ENCODE data around the gene CD320.

The CD320 gene

DNA sequence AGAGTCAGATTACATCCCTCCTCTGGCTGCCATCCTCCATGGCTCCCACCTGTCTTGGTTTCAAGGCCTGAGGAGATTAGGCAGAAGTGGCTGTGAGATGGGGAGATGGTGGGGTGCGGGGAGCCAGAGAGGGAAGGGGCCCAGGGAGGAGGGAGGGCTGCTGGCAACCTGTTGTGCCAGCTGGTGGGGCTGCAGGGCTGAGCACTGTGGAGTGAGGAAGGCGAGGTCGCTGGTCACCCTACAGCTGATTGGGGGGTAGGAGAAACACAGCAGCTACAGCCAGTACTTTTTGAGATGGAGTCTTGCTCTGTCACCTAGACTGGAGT is 48.3 kb downstream of the CD320 start:
- Histone ChIP-seq H3K4me3 (ENCODE audit: low read depth in 1 of 2, low read length in 1 of 2) (no peak overlapping the region), H3K27ac (no peak overlapping the region), H3K4me1 (ENCODE audit: control insufficient read depth in 1 of 2, insufficient read depth in 1 of 2, low read depth in 1 of 2, low read length in 1 of 2) (no peaks in the 10 kb centered on the region), H3K36me3 (no peaks in the 10 kb centered on the region), H3K9me3 (no peaks in the 10 kb centered on the region), H3K27me3 (no peaks in the 10 kb centered on the region)
- TF ChIP-seq, protein P1, sequence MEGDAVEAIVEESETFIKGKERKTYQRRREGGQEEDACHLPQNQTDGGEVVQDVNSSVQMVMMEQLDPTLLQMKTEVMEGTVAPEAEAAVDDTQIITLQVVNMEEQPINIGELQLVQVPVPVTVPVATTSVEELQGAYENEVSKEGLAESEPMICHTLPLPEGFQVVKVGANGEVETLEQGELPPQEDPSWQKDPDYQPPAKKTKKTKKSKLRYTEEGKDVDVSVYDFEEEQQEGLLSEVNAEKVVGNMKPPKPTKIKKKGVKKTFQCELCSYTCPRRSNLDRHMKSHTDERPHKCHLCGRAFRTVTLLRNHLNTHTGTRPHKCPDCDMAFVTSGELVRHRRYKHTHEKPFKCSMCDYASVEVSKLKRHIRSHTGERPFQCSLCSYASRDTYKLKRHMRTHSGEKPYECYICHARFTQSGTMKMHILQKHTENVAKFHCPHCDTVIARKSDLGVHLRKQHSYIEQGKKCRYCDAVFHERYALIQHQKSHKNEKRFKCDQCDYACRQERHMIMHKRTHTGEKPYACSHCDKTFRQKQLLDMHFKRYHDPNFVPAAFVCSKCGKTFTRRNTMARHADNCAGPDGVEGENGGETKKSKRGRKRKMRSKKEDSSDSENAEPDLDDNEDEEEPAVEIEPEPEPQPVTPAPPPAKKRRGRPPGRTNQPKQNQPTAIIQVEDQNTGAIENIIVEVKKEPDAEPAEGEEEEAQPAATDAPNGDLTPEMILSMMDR (IDR thresholded peaks at IDR 0.05) = no peak

- no peaks in the 10 kb centered on the region for H3K27me3 ChIP-seq
Measured at GRCh38 chr19:8259142-8259921, 48.8 kb downstream of the CD320 start.

DNA sequence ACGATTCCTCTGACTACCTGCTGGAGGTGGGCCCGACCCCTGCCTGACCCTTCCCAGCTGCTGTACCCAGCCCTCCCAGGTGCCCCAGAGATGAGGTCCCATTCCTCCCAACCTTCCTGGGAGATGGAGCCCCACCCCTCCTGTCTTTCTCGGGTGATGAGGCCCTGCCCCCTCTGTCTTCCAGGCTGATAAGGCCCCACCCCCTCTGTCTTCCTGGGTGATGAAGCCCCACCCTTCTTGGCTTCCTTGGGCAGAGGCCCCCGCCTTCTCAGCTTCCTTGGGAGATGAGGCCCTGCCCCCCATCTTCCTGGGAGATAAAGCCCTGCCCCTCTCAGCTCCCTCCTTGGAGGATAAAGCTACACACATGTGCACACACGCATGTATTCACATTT is 51.1 kb downstream of the CD320 start:
- Histone ChIP-seq H3K9me3 (no peaks in the 10 kb centered on the region), H3K27ac (no peak overlapping the region), H3K4me3 (ENCODE audit: low read depth in 1 of 2, low read length in 1 of 2) (no peak overlapping the region), H3K27me3 (no peaks in the 10 kb centered on the region), H3K4me1 (ENCODE audit: control insufficient read depth in 1 of 2, insufficient read depth in 1 of 2, low read depth in 1 of 2, low read length in 1 of 2) (no peaks in the 10 kb centered on the region), H3K36me3 (no peaks in the 10 kb centered on the region)
- TF ChIP-seq, protein P1 (IDR thresholded peaks at IDR 0.05) = no peak

More at GRCh38 chr19:8259142-8259921, 48.8 kb downstream of the CD320 start:
- Histone ChIP-seq H3K36me3 (no peaks in the 10 kb centered on the region), H3K27ac (no peak overlapping the region), H3K4me3 (ENCODE audit: low read depth in 1 of 2, low read length in 1 of 2) (no peak overlapping the region), H3K4me1 (ENCODE audit: control insufficient read depth in 1 of 2, insufficient read depth in 1 of 2, low read depth in 1 of 2, low read length in 1 of 2) (no peaks in the 10 kb centered on the region), H3K9me3 (no peaks in the 10 kb centered on the region)
- TF ChIP-seq, protein P1 (IDR thresholded peaks at IDR 0.05) = no peak

DNA sequence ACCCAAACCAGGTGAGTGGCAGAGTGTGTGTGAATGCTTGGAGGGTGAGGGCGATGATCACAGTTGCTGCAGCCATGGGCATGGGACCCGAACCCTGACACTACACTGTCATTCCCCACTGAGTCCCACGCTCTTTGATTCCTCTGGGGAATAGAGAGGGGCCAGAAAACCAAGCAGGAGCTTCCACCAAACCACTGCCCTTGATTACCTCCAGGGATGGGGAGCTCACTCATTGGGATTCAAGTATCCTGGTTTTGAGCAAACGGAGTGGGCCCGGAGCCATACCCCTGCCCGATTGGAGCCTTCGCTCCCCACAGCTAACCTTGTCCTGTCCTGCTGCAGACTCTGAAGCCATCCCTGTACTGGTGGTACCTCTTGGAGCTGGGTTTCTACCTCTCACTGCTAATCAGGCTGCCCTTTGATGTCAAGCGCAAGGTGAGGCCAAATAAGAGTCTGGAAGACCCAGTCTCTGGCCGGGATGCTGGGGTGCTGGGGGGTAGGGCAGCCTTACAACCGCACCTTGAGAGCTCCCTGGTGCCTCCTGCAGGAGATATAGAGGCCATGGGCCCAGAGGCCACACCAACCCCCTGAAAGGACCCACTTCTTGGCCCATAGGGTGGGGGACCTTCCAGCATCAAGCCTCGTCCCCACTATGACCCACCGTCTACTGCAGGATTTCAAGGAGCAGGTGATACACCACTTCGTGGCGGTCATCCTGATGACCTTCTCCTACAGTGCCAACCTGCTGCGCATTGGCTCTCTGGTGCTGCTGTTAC is 51.7 kb downstream of the CD320 start:
- no peaks in the 10 kb centered on the region for H3K9me3 ChIP-seq
- H3K4me3 ChIP-seq (ENCODE audit: low read depth in 1 of 2, low read length in 1 of 2) = no peak overlapping the region
- H3K4me1 ChIP-seq (ENCODE audit: control insufficient read depth in 1 of 2, insufficient read depth in 1 of 2, low read depth in 1 of 2, low read length in 1 of 2) = no peaks in the 10 kb centered on the region
- no peak overlapping the region for H3K27ac ChIP-seq
- H3K36me3 ChIP-seq = no peaks in the 10 kb centered on the region
- H3K27me3 ChIP-seq = no peaks in the 10 kb centered on the region
- TF ChIP-seq, protein P1 (IDR thresholded peaks at IDR 0.05) = no peak

GRCh38 chr19:8255426-8256125 is 52.6 kb downstream of the CD320 start:
- H3K4me3 ChIP-seq (ENCODE audit: low read depth in 1 of 2, low read length in 1 of 2) = no peak overlapping the region
- TF ChIP-seq, protein P1 (IDR thresholded peaks at IDR 0.05) = no peak
- H3K36me3 ChIP-seq = no peaks in the 10 kb centered on the region
- no peaks in the 10 kb centered on the region for H3K27me3 ChIP-seq
- no peaks in the 10 kb centered on the region for H3K9me3 ChIP-seq
- no peak overlapping the region for H3K27ac ChIP-seq
- no peaks in the 10 kb centered on the region for H3K4me1 ChIP-seq (ENCODE audit: control insufficient read depth in 1 of 2, insufficient read depth in 1 of 2, low read depth in 1 of 2, low read length in 1 of 2)
